Neuron (in vitro differentiated cells): ENCODE data around the gene GMEB2.

Experiments used
- H2AFZ ChIP-seq: one replicate; pipeline ENCODE4 v1.6.1; 2013; ENCODE audit warnings: low read depth, mild to moderate bottlenecking, inconsistent platforms, low read length, moderate library complexity
- H3K27me3 ChIP-seq: one replicate; pipeline ENCODE4 v1.6.1; 2013; ENCODE audit warnings: low read length; ENCODE audit not compliant: insufficient read depth
- H3K36me3 ChIP-seq: one replicate; pipeline ENCODE4 v1.6.1; 2013; ENCODE audit warnings: low read length; ENCODE audit not compliant: insufficient read depth
- H3K4me1 ChIP-seq: one replicate; pipeline ENCODE4 v1.6.1; 2013; ENCODE audit warnings: low read length; ENCODE audit not compliant: insufficient read depth
- H3K4me3 ChIP-seq: 2 replicates; pipeline ENCODE4 v1.5.1; 2013; ENCODE audit warnings: mild to moderate bottlenecking, low read length, moderate library complexity
- H3K9me3 ChIP-seq: one replicate; pipeline ENCODE4 v1.6.1; 2013; ENCODE audit warnings: low read length

The GMEB2 gene

DNA sequence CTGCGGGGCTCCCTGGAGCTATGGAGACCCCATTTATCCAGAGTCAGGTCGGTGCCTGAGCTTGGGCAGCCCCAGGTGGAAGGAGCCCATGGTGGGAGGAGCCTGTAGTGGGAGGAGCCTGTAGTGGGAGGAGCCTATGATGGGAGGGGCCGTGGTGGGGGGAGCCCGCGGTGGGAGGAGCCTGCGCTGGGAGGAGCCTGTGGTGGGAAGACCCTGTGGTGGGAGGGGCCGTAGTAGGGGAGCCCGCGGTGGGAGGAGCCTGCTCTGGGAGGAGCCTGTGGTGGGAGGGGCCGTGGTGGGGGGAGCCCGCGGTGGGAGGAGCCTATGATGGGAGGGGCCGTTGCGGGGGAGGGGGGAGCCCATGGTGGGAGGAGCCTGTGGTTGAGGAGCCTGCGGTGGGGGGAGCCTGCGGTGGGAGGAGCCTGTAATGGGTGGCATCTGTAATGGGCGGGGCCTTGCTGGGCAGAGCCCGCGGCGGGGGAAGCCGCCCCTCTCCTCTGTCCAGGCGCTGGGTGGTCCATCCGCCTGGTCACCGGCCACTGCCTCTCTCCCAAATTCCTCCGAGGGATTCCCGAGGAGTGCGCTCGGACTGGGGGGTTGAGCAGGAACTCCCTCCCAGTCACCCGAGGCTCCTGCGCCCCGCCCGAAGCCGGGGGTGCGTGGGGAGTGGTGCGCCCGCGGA, 73.5 kb downstream of the GMEB2 start:
- peaks cover 8% of the 10 kb centered on the region for H3K27me3 ChIP-seq
- peak overlapping the region; percentile 81 for H2AFZ ChIP-seq
- no peaks in the 10 kb centered on the region for H3K36me3 ChIP-seq
- peaks cover 10% of the 10 kb centered on the region for H3K4me1 ChIP-seq
- H3K4me3 ChIP-seq = peak overlapping the region; percentile 41
- H3K9me3 ChIP-seq = no peaks in the 10 kb centered on the region

GRCh38 chr20:63552481-63553249, 74.2 kb downstream of the GMEB2 start:
- H3K4me3 ChIP-seq = no peak overlapping the region
- H3K9me3 ChIP-seq = no peaks in the 10 kb centered on the region
- H3K36me3 ChIP-seq = no peaks in the 10 kb centered on the region
- H3K27me3 ChIP-seq = peaks cover 15% of the 10 kb centered on the region
- peaks cover 10% of the 10 kb centered on the region for H3K4me1 ChIP-seq
- no peak overlapping the region for H2AFZ ChIP-seq

- Histone ChIP-seq H2AFZ (no peak overlapping the region), H3K36me3 (no peaks in the 10 kb centered on the region), H3K4me3 (no peak overlapping the region), H3K9me3 (no peaks in the 10 kb centered on the region), H3K27me3 (peaks cover 29% of the 10 kb centered on the region), H3K4me1 (peaks cover 10% of the 10 kb centered on the region)
Observed at GRCh38 chr20:63551068-63551467, 75.8 kb downstream of the GMEB2 start.

DNA sequence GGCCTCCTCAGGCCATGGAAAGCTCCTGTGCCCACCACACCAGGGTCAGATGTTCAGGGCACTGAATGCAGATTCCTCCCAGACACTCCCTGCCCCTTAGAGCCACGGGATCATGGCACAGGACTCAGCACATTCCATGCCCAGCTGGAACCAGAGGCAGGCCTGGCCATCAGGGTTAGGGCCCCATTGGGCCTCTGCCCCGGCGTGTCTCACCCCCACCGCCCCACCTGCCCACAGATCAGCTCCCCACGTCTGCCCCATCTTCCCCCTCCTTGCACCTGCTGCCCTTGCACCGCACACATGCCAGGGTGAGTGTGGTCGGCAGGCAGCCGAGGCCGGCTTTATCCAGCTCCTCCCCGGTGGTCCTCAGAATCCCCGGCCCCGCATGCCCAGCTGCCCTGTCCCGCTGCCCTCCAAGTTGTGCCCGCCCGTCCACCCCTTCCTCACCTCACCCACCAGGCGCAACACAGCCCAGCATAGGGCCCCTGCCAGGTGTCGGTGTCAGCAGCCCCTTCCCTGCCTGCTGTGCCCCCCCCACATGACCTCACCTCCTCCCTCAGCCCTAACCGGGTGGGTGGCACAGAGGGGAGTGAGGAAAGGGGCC, 77.1 kb downstream of the GMEB2 start:
- no peaks in the 10 kb centered on the region for H3K9me3 ChIP-seq
- H3K36me3 ChIP-seq = no peaks in the 10 kb centered on the region
- H3K27me3 ChIP-seq = peaks cover 39% of the 10 kb centered on the region
- peaks cover 7% of the 10 kb centered on the region for H3K4me1 ChIP-seq
- H3K4me3 ChIP-seq = no peak overlapping the region
- H2AFZ ChIP-seq = no peak overlapping the region

GRCh38 chr20:63549019-63549418, 77.9 kb downstream of the GMEB2 start:
- Histone ChIP-seq H3K36me3 (no peaks in the 10 kb centered on the region), H3K27me3 (peaks cover 43% of the 10 kb centered on the region), H3K9me3 (no peaks in the 10 kb centered on the region), H2AFZ (no peak overlapping the region), H3K4me3 (no peak overlapping the region), H3K4me1 (no peaks in the 10 kb centered on the region)

DNA sequence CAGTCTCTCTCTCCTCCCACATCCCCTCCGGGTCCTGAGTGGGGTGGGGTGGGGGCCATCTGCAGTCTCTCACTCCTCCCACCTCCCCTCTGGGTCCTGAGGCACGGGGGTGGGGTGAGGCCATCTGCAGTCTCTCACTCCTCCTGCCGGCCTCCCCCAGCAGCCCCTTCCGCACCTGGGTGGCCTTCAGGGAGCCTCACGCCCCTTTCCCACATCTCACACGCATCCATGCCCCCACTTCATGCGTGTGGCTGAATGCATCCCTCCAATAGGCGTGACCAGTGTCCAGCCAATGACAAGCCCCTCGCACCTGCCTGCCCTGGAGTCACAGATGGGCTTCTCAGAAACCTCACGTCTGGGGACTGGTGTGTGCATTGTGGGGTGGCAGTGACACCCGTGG, 78.4 kb downstream of the GMEB2 start:
- Histone ChIP-seq H3K27me3 (peaks cover 43% of the 10 kb centered on the region), H3K36me3 (no peaks in the 10 kb centered on the region), H3K4me3 (no peak overlapping the region), H3K4me1 (no peaks in the 10 kb centered on the region), H3K9me3 (no peaks in the 10 kb centered on the region), H2AFZ (no peak overlapping the region)

- Histone ChIP-seq H3K9me3 (no peaks in the 10 kb centered on the region), H2AFZ (no peak within 1 kb of the TSS), H3K4me3 (no peak within 1 kb of the TSS), H3K36me3 (no peaks in the 10 kb centered on the region), H3K27me3 (peaks cover 43% of the 10 kb centered on the region), H3K4me1 (no peaks in the 10 kb centered on the region)
Observed at GRCh38 chr20:63547725-63548480, 79.0 kb downstream of the GMEB2 start, which contains the start of gene SRMS. Gene SRMS (minus strand): TSS chr20:63547749. CDS start chr20:63547463, 286 bp downstream.

- H3K27me3 ChIP-seq = peaks cover 43% of the 10 kb centered on the region
- no peak overlapping the region for H3K4me3 ChIP-seq
- no peaks in the 10 kb centered on the region for H3K36me3 ChIP-seq
- no peaks in the 10 kb centered on the region for H3K4me1 ChIP-seq
- no peaks in the 10 kb centered on the region for H3K9me3 ChIP-seq
- H2AFZ ChIP-seq = no peak overlapping the region
Observed at GRCh38 chr20:63546956-63547724, 79.8 kb downstream of the GMEB2 start.

DNA sequence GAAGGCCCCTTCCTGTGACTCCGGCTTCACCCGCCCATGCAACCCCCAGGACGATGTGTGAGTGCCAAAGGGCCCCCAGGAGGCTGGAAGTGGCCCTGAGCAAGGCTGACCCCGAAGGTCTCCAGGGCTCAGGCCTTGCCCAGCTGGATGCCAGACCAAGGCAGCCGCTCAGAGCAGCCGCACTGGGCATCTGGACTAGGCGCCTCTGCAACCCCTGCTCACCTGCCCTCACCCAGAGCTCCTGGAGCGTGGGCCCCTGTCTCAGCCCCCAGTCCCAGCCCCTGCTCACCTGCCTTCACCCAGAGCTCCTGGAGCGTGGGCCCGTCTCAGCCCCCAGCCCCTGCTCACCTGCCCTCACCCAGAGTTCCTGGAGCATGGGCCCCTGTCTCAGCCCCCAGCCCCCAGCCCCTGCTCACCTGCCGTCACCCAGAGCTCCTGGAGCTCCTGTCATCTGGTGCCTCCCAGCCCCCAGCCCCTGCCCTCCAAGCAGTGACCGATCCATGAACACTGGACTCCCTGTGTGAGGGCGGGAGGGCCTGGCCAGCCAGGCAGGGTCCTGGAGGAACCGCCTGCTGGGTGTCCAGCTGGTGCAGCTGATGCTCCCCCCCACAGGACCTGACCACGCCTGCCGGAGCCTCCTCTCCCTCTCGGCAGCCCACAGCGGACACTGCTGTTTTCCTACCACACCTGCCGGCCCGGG, 80.5 kb downstream of the GMEB2 start:
- Histone ChIP-seq H3K36me3 (no peaks in the 10 kb centered on the region), H3K9me3 (no peaks in the 10 kb centered on the region), H2AFZ (no peak overlapping the region), H3K27me3 (peaks cover 43% of the 10 kb centered on the region), H3K4me1 (no peaks in the 10 kb centered on the region), H3K4me3 (no peak overlapping the region)

DNA sequence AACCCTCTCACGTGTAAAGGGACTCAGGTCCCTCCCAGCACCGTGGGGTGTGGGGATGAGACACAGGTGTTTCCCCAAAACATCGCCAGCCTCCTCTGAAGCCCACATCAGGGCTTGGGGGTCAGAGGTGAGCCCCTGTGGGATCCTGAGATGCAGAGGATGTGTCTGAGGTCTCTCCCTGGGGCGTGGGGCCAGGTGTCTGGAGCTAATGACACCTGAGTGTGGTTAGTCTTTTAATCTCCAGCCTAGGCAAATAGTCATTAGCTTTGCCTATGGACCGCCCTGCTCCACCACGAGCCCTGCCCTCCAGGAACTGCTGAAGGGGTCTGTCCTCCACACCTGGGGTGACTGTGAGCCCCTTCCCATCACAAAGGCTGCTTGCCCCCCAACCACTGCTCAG, 81.1 kb downstream of the GMEB2 start:
- no peaks in the 10 kb centered on the region for H3K36me3 ChIP-seq
- H2AFZ ChIP-seq = no peak overlapping the region
- H3K27me3 ChIP-seq = peaks cover 43% of the 10 kb centered on the region
- H3K4me3 ChIP-seq = no peak overlapping the region
- H3K9me3 ChIP-seq = no peaks in the 10 kb centered on the region
- H3K4me1 ChIP-seq = no peaks in the 10 kb centered on the region

DNA sequence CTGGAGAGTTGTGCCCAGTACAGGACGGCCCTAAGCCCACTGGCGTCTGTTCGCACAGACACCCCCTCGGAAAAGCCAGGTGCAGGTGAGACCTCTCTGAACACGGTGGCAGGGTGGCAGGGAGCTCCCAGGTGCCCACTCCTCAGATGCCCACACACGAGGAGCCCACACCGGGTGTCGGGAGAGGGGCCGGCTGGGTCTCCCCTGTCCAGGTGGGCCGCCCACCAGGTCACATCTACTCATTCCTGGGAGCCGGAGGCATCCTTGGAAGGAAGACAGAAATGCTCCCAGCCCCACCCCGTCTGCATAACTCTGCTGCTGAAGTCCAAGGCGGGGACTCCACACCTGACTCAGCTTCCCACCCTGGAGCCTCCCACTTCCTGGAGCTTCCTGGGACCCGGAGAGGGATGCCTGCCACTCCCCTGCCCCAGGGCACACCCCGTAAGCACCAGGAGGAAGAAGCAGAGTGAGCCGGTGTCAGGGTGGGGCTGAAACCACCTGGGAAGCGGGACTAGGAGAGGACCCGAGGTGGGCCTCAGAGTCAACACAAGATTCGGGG, 81.9 kb downstream of the GMEB2 start:
- Histone ChIP-seq H3K36me3 (no peaks in the 10 kb centered on the region), H3K4me3 (no peak overlapping the region), H3K4me1 (no peaks in the 10 kb centered on the region), H2AFZ (no peak overlapping the region), H3K9me3 (no peaks in the 10 kb centered on the region), H3K27me3 (peaks cover 46% of the 10 kb centered on the region)
